ENCODE results near the gene ZDHHC14.

The ZDHHC14 gene

GRCh38 chr6:157469378-157469777 is 88.4 kb downstream of the ZDHHC14 start:
- DNase-seq, result no peak

- no peak for DNase-seq
Observed at GRCh38 chr6:157471077-157471686, 90.2 kb downstream of the ZDHHC14 start.

GRCh38 chr6:157471895-157472686 is 91.1 kb downstream of the ZDHHC14 start:
- DNase-seq, result no peak

GRCh38 chr6:157476797-157477196 is 95.8 kb downstream of the ZDHHC14 start:
- DNase-seq, result no peak

- DNase-seq, result no peak
Observed at GRCh38 chr6:157478926-157479325, 97.9 kb downstream of the ZDHHC14 start.

- DNase-seq, result no peak
Observed at GRCh38 chr6:157479464-157480303, 98.7 kb downstream of the ZDHHC14 start.

GRCh38 chr6:157481189-157481864 is 100.3 kb downstream of the ZDHHC14 start:
- no peak for DNase-seq

GRCh38 chr6:157481865-157482249 is 100.9 kb downstream of the ZDHHC14 start:
- DNase-seq, result no peak

GRCh38 chr6:157483770-157484169 is 102.8 kb downstream of the ZDHHC14 start:
- DNase-seq, result no peak

- DNase-seq, result no peak
Observed at GRCh38 chr6:157484181-157484580, 103.2 kb downstream of the ZDHHC14 start.

GRCh38 chr6:157486572-157486971 is 105.6 kb downstream of the ZDHHC14 start:
- DNase-seq, result peak; percentile 63

GRCh38 chr6:157487110-157487773 is 106.3 kb downstream of the ZDHHC14 start:
- DNase-seq, result no peak

- DNase-seq, result no peak
Observed at GRCh38 chr6:157488058-157488457, 107.1 kb downstream of the ZDHHC14 start.

GRCh38 chr6:157488716-157489118 is 107.7 kb downstream of the ZDHHC14 start:
- no peak for DNase-seq

- DNase-seq, result no peak
Observed at GRCh38 chr6:157490611-157491269, 109.8 kb downstream of the ZDHHC14 start.

- no peak for DNase-seq
Observed at GRCh38 chr6:157491571-157492232, 110.7 kb downstream of the ZDHHC14 start.

- DNase-seq, result no peak
Observed at GRCh38 chr6:157492249-157492648, 111.3 kb downstream of the ZDHHC14 start.

- no peak for DNase-seq
Observed at GRCh38 chr6:157492741-157493140, 111.8 kb downstream of the ZDHHC14 start.

- DNase-seq, result no peak
Observed at GRCh38 chr6:157493173-157493572, 112.2 kb downstream of the ZDHHC14 start.

GRCh38 chr6:157493576-157493975 is 112.6 kb downstream of the ZDHHC14 start:
- no peak for DNase-seq

- no peak for DNase-seq
Observed at GRCh38 chr6:157494132-157494710, 113.2 kb downstream of the ZDHHC14 start.

All from GDM1 (cell line).